AG04449 (cell line): ENCODE results near the gene RBM39.

ENCODE experiments used
- CTCF ChIA-PET: fragments of 350-600 bp; formaldehyde crosslinking; extraction: SDS; loops from one replicate; lab custom pipeline; 2021; ENCODE audit warnings: antibody characterized with exemption; lab: Yijun Ruan, JAX
- POLR2A ChIA-PET: fragments of 400-600, 350-600 bp; formaldehyde crosslinking; extraction: SDS; loops from one replicate; lab custom pipeline; 2020; ENCODE audit warnings: antibody characterized with exemption, inconsistent platforms; lab: Yijun Ruan, JAX
- DNase-seq: peaks from one replicate; pipeline ENCODE4 v3.0.0-alpha.2; 2010; ENCODE audit warnings: low read depth, low spot score
- H3K4me3 ChIP-seq: 2 replicates; pipeline ENCODE4 v1.5.1; 2011; ENCODE audit warnings: low read depth, mild to moderate bottlenecking, control low read depth, low read length
- TF ChIP-seq, protein P1 (sequence below): IDR thresholded peaks from one replicate; pipeline ENCODE4 v1.5.1; 2011; ENCODE audit warnings: mild to moderate bottlenecking, moderate library complexity, low read length, control low read depth, inconsistent platforms; ENCODE audit not compliant: insufficient read depth; ENCODE audit errors: missing control alignments

The RBM39 gene

DNA sequence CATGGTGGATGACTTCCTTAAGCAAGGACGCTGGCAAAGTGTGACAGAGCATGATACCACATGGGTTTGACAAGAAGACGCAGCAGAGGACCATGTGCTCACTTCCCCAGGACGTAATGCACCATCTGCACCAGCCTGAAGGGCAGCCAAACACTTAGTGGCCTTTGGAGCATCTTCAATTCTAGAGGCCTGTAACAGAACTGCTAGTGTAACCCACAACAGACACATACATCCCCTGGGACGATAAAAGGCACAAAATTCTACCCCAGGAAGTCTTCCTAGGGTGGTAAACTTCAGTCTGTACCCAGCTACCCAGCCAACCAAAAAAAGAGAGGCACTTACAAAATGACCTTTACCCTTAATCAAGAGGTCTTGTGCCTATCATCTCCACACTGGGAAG is 68.2 kb downstream of the RBM39 start:
- POLR2A ChIA-PET, result no interaction called here
- TF ChIP-seq, protein P1, sequence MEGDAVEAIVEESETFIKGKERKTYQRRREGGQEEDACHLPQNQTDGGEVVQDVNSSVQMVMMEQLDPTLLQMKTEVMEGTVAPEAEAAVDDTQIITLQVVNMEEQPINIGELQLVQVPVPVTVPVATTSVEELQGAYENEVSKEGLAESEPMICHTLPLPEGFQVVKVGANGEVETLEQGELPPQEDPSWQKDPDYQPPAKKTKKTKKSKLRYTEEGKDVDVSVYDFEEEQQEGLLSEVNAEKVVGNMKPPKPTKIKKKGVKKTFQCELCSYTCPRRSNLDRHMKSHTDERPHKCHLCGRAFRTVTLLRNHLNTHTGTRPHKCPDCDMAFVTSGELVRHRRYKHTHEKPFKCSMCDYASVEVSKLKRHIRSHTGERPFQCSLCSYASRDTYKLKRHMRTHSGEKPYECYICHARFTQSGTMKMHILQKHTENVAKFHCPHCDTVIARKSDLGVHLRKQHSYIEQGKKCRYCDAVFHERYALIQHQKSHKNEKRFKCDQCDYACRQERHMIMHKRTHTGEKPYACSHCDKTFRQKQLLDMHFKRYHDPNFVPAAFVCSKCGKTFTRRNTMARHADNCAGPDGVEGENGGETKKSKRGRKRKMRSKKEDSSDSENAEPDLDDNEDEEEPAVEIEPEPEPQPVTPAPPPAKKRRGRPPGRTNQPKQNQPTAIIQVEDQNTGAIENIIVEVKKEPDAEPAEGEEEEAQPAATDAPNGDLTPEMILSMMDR, result no peak
- CTCF ChIA-PET, result interaction anchor here (1.3 kb wide), 1 partner anchor 50 kb away, joined by 3 read pairs; no protein-coding TSS in a partner anchor

DNA sequence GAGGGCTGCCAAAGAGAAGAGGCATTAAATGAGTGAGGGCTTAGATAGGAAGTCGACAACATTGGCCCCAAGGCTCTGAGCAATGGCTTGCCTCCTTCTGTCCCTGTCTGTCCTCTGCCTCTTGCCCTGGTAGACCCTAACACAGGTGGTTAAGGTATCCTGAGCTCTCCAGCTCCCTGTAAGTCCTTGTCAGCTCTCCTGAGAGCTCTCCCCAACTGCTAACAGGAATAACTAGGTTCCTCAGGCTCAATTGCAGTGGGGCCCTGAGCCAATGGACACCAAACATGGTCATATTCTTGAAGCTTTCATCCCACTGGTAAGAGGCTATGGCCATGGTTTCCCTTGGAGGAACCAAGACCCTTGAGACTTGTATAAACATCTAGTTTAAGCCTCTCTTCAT is 72.4 kb downstream of the RBM39 start:
- H3K4me3 ChIP-seq, result no peak overlapping the region
- ChIA-PET POLR2A (interaction anchor here (0.7 kb wide), 1 partner anchor 73 kb away, joined by 3 read pairs; the partner anchor contains the start of gene RBM39), CTCF (interaction anchor here (1.6 kb wide), 1 partner anchor 51 kb away, joined by 3 read pairs; no protein-coding TSS in a partner anchor)
- no peak for DNase-seq
- TF ChIP-seq, protein P1, result no peak

More for the DNA sequence above, 68.2 kb downstream of the RBM39 start:
- H3K4me3 ChIP-seq, result no peak overlapping the region
- no peak for DNase-seq

DNA sequence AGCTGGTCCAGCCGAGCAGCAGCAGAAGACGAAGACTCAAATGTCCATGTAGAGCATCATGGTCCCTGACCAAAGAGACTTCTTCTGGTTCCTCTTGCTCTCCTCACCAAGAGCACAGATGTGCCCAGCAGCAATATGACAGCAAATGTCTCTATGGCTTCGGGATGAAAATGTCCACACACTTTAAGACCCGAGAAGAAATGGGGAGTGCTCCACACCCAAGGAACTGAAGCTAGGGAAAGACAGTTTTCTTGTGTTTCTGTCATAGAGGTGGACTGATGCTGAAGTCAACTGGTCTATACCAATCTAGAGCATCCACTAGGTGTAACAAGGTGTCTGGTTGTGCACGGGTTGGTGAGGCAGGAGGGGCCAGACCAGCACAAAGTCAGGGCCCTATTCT is 72.8 kb downstream of the RBM39 start:
- no peak overlapping the region for H3K4me3 ChIP-seq
- CTCF ChIA-PET, result interaction anchor here (1.6 kb wide), 1 partner anchor 50 kb away, joined by 3 read pairs; no protein-coding TSS in a partner anchor
- DNase-seq, result no peak
- POLR2A ChIA-PET, result interaction anchor here (0.7 kb wide), 1 partner anchor 73 kb away, joined by 3 read pairs; the partner anchor contains the start of gene RBM39
- TF ChIP-seq, protein P1, result no peak

DNA sequence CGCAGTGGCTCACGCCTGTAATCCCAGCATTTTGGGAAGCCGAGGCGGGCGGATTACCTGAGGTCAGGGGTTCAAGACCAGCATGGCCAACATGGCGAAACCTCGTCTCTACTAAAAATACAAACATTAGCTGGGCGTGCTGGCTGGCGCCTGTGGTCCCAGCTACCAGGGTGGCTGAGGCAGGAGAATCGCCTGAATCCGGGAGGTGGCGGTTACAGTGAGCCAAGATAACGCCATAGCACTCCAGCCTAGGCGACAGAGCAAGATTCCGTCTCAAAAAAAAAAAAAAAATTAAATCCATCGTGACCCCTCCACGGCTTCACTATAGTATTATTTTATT is 76.1 kb downstream of the RBM39 start:
- POLR2A ChIA-PET, result interaction anchor here (0.7 kb wide), 1 partner anchor 48 kb away, joined by 7 read pairs; no protein-coding TSS in a partner anchor
- H3K4me3 ChIP-seq, result no peak overlapping the region
- TF ChIP-seq, protein P1, result no peak
- DNase-seq, result no peak
- CTCF ChIA-PET, result interaction anchor here (1.2 to 1.3 kb wide), 2 partner anchors 10 to 12 kb away, joined by 4 to 7 read pairs; no protein-coding TSS in a partner anchor

DNA sequence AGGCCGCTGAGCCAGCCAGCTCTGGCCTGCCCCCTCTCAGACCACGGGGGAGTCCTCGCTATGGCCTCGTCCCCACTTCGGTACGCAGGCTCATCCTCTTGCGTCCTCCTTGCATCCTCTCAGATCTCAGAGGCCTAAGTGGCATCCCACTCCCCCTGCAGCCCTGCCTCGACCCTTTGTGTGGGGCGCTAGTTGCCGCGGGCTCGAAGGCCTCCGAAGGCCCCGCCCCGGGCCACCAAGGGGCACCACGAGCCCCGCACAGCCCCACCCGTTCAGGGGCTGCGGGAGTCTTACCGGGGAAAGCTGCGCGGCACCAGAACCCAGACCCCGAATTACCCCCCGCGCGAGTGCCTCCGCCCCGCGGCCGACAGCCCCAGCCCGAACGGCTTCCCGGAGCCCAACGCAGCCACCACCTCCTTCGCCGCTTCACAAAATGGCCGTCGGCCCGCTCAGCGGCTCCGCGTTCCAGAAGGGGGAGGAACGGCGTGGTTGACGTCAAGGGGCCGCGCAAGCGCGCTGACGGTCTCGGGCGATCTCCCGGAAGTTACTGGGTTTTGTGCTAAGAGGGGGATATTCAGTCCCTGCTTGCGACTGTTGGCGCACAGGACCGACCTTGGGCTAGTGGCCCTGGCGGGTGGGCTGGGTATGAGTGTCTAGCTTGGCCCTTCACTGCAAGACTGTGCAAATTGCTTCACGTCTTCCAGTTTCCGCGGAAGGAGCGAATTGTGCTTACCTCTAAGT is 77.4 kb downstream of the RBM39 start, which contains the start of the genes CPNE1 and RBM12:
TSS of gene CPNE1 (minus strand) at position 435 of the 741 bp plus-strand sequence. CDS start 31,977 bp downstream, outside the sequence.
TSS of gene RBM12 (minus strand) at position 435 of the 741 bp plus-strand sequence. CDS start 9,578 bp downstream, outside the sequence.
- TF ChIP-seq, protein P1, result no peak
- DNase-seq, result peak; percentile 41
- H3K4me3 ChIP-seq, result peak within 1 kb of the TSS; percentile 99
- ChIA-PET CTCF (interaction anchor here (0.7 to 1.9 kb wide), 4 partner anchors 10 to 258 kb away, joined by 3 to 6 read pairs (median 4); no protein-coding TSS in a partner anchor), POLR2A (interaction anchor here (0.9 to 1.4 kb wide), 2 partner anchors 46 to 219 kb away, joined by 3 to 8 read pairs; no protein-coding TSS in a partner anchor)
